IMR-90 (cell line): Measurements from ENCODE around the gene FNDC7. TPM values are rescaled to one million over a fixed set of nuclear protein-coding genes. Genes with fewer than 3 reads are reported as not detected.

Source experiments
- ATAC-seq: fragments of 200-7000 bp; cut with Tn5 transposase; 2 replicates; pipeline ENCODE4 v1.9.1; 2020; ENCODE audit warnings: low read depth, mild to moderate bottlenecking, moderate library complexity
- BruUV-seq: library from RNA; stranded (reverse); fragments of 400-500 nt; replicated peaks from 2 replicates; lab custom pipeline; 2021; lab: Mats Ljungman, UMichigan
- CTCF ChIA-PET: fragments of 300-600 bp; formaldehyde crosslinking; extraction: SDS; loops from one replicate; lab custom pipeline; 2021; ENCODE audit warnings: antibody characterized with exemption; lab: Yijun Ruan, JAX
- POLR2A ChIA-PET: fragments of 300-600 bp; sonication (Branson Sonifier 250); formaldehyde crosslinking; loops from one replicate; lab custom pipeline; 2022; ENCODE audit warnings: antibody characterized with exemption; ENCODE audit not compliant: unreplicated experiment; lab: Charles Lee
- DNase-seq: peaks from one replicate; pipeline ENCODE4 v3.0.0; 2013
- H2AFZ ChIP-seq: replicated peaks from 2 replicates; pipeline ENCODE3; 2013; ENCODE audit warnings: low read length, mild to moderate bottlenecking; ENCODE audit not compliant: poor library complexity
- H2AK5ac ChIP-seq: 2 replicates; pipeline ENCODE4 v1.6.1; 2013; ENCODE audit warnings: low read depth, low read length, inconsistent platforms
- H2AK9ac ChIP-seq: replicated peaks from 2 replicates; pipeline ENCODE3; 2013; ENCODE audit warnings: mild to moderate bottlenecking, low read depth, low read length, moderate library complexity; ENCODE audit not compliant: poor library complexity
- H2BK120ac ChIP-seq: 2 replicates; pipeline ENCODE4 v1.6.1; 2013; ENCODE audit warnings: low read depth, low read length, inconsistent platforms
- H2BK15ac ChIP-seq: 3 replicates; pipeline ENCODE4 v1.6.1; 2013; ENCODE audit warnings: low read depth, low read length, inconsistent platforms
- H2BK20ac ChIP-seq: 2 replicates; pipeline ENCODE4 v1.6.1; 2013; ENCODE audit warnings: low read depth, mild to moderate bottlenecking, inconsistent platforms, low read length, moderate library complexity
- H2BK5ac ChIP-seq: 2 replicates; pipeline ENCODE4 v1.6.1; 2013; ENCODE audit warnings: mild to moderate bottlenecking, low read depth, low read length, inconsistent platforms; ENCODE audit not compliant: poor library complexity, severe bottlenecking
- H3K14ac ChIP-seq: replicated peaks from 2 replicates; pipeline ENCODE4 v1.6.1; 2013; ENCODE audit warnings: low read depth, low read length, inconsistent platforms
- H3K18ac ChIP-seq: 2 replicates; pipeline ENCODE4 v1.6.1; 2013; ENCODE audit warnings: low read depth, low read length, control low read depth
- H3K23ac ChIP-seq: 2 replicates; pipeline ENCODE4 v1.6.1; 2013; ENCODE audit warnings: low read depth, low read length, inconsistent platforms
- H3K27ac ChIP-seq: 2 replicates; pipeline ENCODE4 v1.5.1; 2013; ENCODE audit warnings: mild to moderate bottlenecking, control low read depth, low read length; ENCODE audit not compliant: insufficient read depth
- H3K27me3 ChIP-seq: 2 replicates; pipeline ENCODE4 v1.6.1; 2013; ENCODE audit warnings: low read length; ENCODE audit not compliant: control insufficient read depth, insufficient read depth
- H3K36me3 ChIP-seq: 2 replicates; pipeline ENCODE4 v1.6.1; 2013; ENCODE audit warnings: low read length, mixed read lengths; ENCODE audit not compliant: control insufficient read depth, insufficient read depth
- H3K4ac ChIP-seq: 2 replicates; pipeline ENCODE4 v1.6.1; 2013; ENCODE audit warnings: low read depth, low read length, inconsistent platforms
- H3K4me1 ChIP-seq: 2 replicates; pipeline ENCODE4 v1.6.1; 2013; ENCODE audit warnings: low read length, mixed read lengths; ENCODE audit not compliant: control insufficient read depth, insufficient read depth
- H3K4me2 ChIP-seq: 2 replicates; pipeline ENCODE4 v1.6.1; 2013; ENCODE audit warnings: low read depth, mild to moderate bottlenecking, control low read depth, low read length, moderate library complexity
- H3K4me3 ChIP-seq: 2 replicates; pipeline ENCODE4 v1.5.1; 2013; ENCODE audit warnings: low read depth, mild to moderate bottlenecking, control low read depth, low read length, moderate library complexity; ENCODE audit not compliant: insufficient read depth
- H3K56ac ChIP-seq: 2 replicates; pipeline ENCODE4 v1.6.1; 2013; ENCODE audit warnings: low read length, inconsistent platforms; ENCODE audit not compliant: insufficient read depth; ENCODE audit errors: extremely low read depth
- H3K79me1 ChIP-seq, 2 experiments: 2 replicates each; pipeline ENCODE4 v1.6.1; 2013; ENCODE audit warnings: low read length in 2 of 2, inconsistent platforms in 1 of 2, low read depth in 1 of 2
- H3K9ac ChIP-seq: 2 replicates; pipeline ENCODE4 v1.6.1; 2013; ENCODE audit warnings: low read depth, low read length, control low read depth
- H3K9me1 ChIP-seq: 2 replicates; pipeline ENCODE4 v1.6.1; 2013; ENCODE audit warnings: low read length, inconsistent platforms; ENCODE audit not compliant: insufficient read depth
- H3K9me3 ChIP-seq: 2 replicates; pipeline ENCODE4 v1.6.1; 2013; ENCODE audit warnings: low read length; ENCODE audit not compliant: control insufficient read depth, insufficient read depth
- H4K20me1 ChIP-seq: 2 replicates; pipeline ENCODE4 v1.6.1; 2013; ENCODE audit warnings: low read length, inconsistent platforms; ENCODE audit not compliant: insufficient read depth
- H4K5ac ChIP-seq: 2 replicates; pipeline ENCODE4 v1.6.1; 2013; ENCODE audit warnings: mild to moderate bottlenecking, low read depth, low read length, control low read depth
- H4K8ac ChIP-seq, 2 experiments: 2 replicates each; pipeline ENCODE4 v1.6.1; 2013; ENCODE audit warnings: low read depth in 2 of 2, low read length in 2 of 2, control low read depth in 1 of 2, inconsistent platforms in 1 of 2
- H4K91ac ChIP-seq: 2 replicates; pipeline ENCODE4 v1.6.1; 2013; ENCODE audit warnings: low read depth, low read length, inconsistent platforms; ENCODE audit not compliant: insufficient read depth
- FOS ChIP-seq: fragments of 150-350 bp; IDR thresholded peaks from 2 replicates; pipeline ENCODE4 v1.6.1; 2016; ENCODE audit warnings: low read depth, low read length
- NFE2L2 ChIP-seq: fragments of 150-350 bp; IDR thresholded peaks from 2 replicates; pipeline ENCODE4 v1.6.1; 2016; ENCODE audit warnings: low read depth, mild to moderate bottlenecking, low read length
- WGBS, 2 experiments: methylation state at CpG; one replicate each; pipeline versions ENCODE4 v1.1.5 to v1.1.7; 2013; ENCODE audit warnings: missing lambda C conversion rate in 2 of 2; ENCODE audit not compliant: insufficient read length in 1 of 2; ENCODE audit errors: extremely low coverage in 2 of 2; 5-methylcytosine and 5-hydroxymethylcytosine counted together
- dilution Hi-C: fragments of 300-500 bp; cut with HindIII; formaldehyde crosslinking; loops from one replicate; pipeline ENCODE4 v1.14.3; 2018; ENCODE audit warnings: low sequenced_read_pairs; ENCODE audit not compliant: unreplicated experiment
- in situ Hi-C: fragments of 300-500 bp; cut with MboI; formaldehyde crosslinking; loops from 3 replicates; pipeline ENCODE4 v1.14.3; 2019; ENCODE audit warnings: low sequenced_read_pairs, inconsistent platforms, mixed read lengths
- intact Hi-C: fragments of 100-400 bp; cut with micrococcal nuclease; formaldehyde crosslinking; loops from 2 replicates; pipeline ENCODE4 v1.10.0; 2022
- polyA plus RNA-seq, 3 experiments: library from polyadenylated mRNA; depleted of rRNA; stranded (reverse); fragments of >200 nt; gene quantifications; 2 replicates each; pipeline ENCODE4 v1.2.3, GENCODE V29; 2012; ENCODE audit warnings: low replicate concordance in 1 of 3
- total RNA-seq: library from RNA; depleted of rRNA; stranded (reverse); fragments of >200 nt; gene quantifications from 2 replicates; pipeline ENCODE4 v1.2.3, GENCODE V29; 2012
- TF ChIP-seq, protein P1 (sequence below): fragments of 150-350 bp; IDR thresholded peaks from 2 replicates; pipeline ENCODE4 v1.6.1; 2016; ENCODE audit warnings: low read depth, mild to moderate bottlenecking, low read length, moderate library complexity, borderline replicate concordance

The FNDC7 gene
- total and polyA plus RNA-seq, 2 of the 4 experiments (the other 2 are of a cell fraction), result not detected

DNA sequence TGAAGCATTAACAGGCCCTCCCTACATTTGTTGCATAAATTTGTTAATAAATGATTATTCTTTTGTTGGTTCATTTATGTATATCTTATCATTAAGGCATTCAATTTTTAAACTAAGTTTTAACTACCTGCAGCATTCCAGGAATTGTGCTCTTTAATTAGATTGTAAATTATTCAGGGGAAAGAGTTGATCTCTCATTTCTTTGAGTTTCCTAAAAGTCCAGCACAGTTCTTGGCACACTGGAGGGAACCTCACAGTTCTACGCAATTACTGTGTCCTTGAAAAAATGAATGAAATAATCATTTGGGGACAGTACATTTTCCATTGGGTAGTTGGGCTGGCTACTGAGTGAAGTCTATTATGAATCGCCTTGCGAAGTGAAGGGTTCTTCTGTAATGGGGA is 33.3 kb downstream of the FNDC7 start:
- 0 out of 2 replicates have a peak overlapping the region, but pooled peaks have one; percentile 15 for H2AK5ac ChIP-seq
- H3K4me3 ChIP-seq, result peak overlapping the region; percentile 10; the same call in 1 of the 2 replicates
- intact Hi-C loops, result loop anchor here (1.0 to 2.0 kb wide), 3 partner anchors 23 to 151 kb away; partner anchors contain the start of gene PRPF38B
- 0 out of 2 replicates have a peak, but pooled peaks cover 2% of the 10 kb centered on the region for H3K9me1 ChIP-seq
- H2BK15ac ChIP-seq, result peak overlapping the region; percentile 39; the same call in 1 of the 3 replicates
- H2BK20ac ChIP-seq, result peak overlapping the region; percentile 81; the same call in 1 of the 2 replicates
- peaks cover 5% of the 10 kb centered on the region for H3K27me3 ChIP-seq
- H3K56ac ChIP-seq, result peak overlapping the region; percentile 57; the same call in 1 of the 2 replicates
- peak overlapping the region; percentile 24 to 94; a peak in 3 of 4 replicates for H4K8ac ChIP-seq
- H2AFZ ChIP-seq, result peak overlapping the region; percentile 97
- POLR2A ChIA-PET, result no interaction called here
- TF ChIP-seq NFE2L2 (no peak), FOS (no peak)
- TF ChIP-seq, protein P1, sequence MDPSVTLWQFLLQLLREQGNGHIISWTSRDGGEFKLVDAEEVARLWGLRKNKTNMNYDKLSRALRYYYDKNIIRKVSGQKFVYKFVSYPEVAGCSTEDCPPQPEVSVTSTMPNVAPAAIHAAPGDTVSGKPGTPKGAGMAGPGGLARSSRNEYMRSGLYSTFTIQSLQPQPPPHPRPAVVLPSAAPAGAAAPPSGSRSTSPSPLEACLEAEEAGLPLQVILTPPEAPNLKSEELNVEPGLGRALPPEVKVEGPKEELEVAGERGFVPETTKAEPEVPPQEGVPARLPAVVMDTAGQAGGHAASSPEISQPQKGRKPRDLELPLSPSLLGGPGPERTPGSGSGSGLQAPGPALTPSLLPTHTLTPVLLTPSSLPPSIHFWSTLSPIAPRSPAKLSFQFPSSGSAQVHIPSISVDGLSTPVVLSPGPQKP, result no peak
- DNase-seq (no peak), ATAC-seq (no peak)
- peaks cover 2% of the 10 kb centered on the region; the same call in 1 of the 2 replicates for H3K36me3 ChIP-seq
- peak overlapping the region; percentile 96 for H2AK9ac ChIP-seq
- peaks cover 5% of the 10 kb centered on the region; the same call in 1 of the 2 replicates for H4K20me1 ChIP-seq
- peak overlapping the region; percentile 47; the same call in 1 of the 2 replicates for H4K91ac ChIP-seq
- peak overlapping the region; percentile 80; the same call in 1 of the 2 replicates for H3K4ac ChIP-seq
- no peak overlapping the region for H3K9ac ChIP-seq
- peak overlapping the region; percentile 44 for H2BK5ac ChIP-seq
- H3K27ac ChIP-seq, result no peak overlapping the region
- CTCF ChIA-PET, result interaction anchor here (0.6 to 1.2 kb wide), 2 partner anchors 10 to 15 kb away, joined by 3 to 5 read pairs; no protein-coding TSS in a partner anchor
- dilution Hi-C loops, result no loop called here
- H3K4me1 ChIP-seq, result no peaks in the 10 kb centered on the region
- in situ Hi-C loops, result loop anchor here (5.0 kb wide), 1 partner anchor 54 kb away; the partner anchor contains the start of gene PRPF38B
- H3K18ac ChIP-seq, result peak overlapping the region; percentile 22; the same call in 1 of the 2 replicates
- peak overlapping the region; percentile 84 for H2BK120ac ChIP-seq
- no CpG with 5 or more reads among the region's 3 CpGs for WGBS, 2 experiments
- H3K9me3 ChIP-seq, result no peaks in the 10 kb centered on the region
- no peak overlapping the region; the same call in 1 of the 2 replicates for H3K23ac ChIP-seq
- H3K14ac ChIP-seq, result peak overlapping the region; percentile 84; the same call in 1 of the 2 replicates
- H3K4me2 ChIP-seq, result peak overlapping the region; percentile 47; the same call in 1 of the 2 replicates
- H4K5ac ChIP-seq, result peak overlapping the region; percentile 74
- H3K79me1 ChIP-seq, result peaks cover 16 to 28% of the 10 kb centered on the region in 2 experiments; a peak in 3 of 4 replicates
- no TSS peak for BruUV-seq
